HEK293 (cell line): ENCODE results near the gene STARD5.

ENCODE experiments used
- CTCF ChIA-PET: fragments of 350-600 bp; formaldehyde crosslinking; extraction: SDS; loops from one replicate; lab custom pipeline; 2021; ENCODE audit warnings: antibody characterized with exemption; lab: Yijun Ruan, JAX
- POLR2A ChIA-PET: fragments of 300-600 bp; formaldehyde crosslinking; extraction: SDS; loops from one replicate; lab custom pipeline; 2020; ENCODE audit warnings: antibody characterized with exemption, inconsistent platforms; lab: Yijun Ruan, JAX
- H3K27ac ChIP-seq: fragments of 200-500 bp; sonication (Bioruptor generic); 2 replicates; pipeline ENCODE4 v1.5.1; 2014; ENCODE audit warnings: low read depth, low read length, control low read depth, inconsistent platforms; ENCODE audit errors: extremely low read depth
- H3K36me3 ChIP-seq, 2 experiments: fragments of 200-500 bp in 1 of 2; sonication (Bioruptor generic) in 1 of 2; 1 replicate in 1 of 2; 2 replicates in 1 of 2; pipeline ENCODE4 v1.5.1; 2014 to 2017; ENCODE audit warnings: inconsistent platforms in 2 of 2, low read length in 2 of 2; ENCODE audit not compliant: control insufficient read depth in 2 of 2, insufficient read depth in 1 of 2
- H3K4me1 ChIP-seq: fragments of 200-500 bp; sonication (Bioruptor generic); 2 replicates; pipeline ENCODE4 v1.5.1; 2014; ENCODE audit warnings: mild to moderate bottlenecking, low read length, inconsistent platforms; ENCODE audit not compliant: control insufficient read depth, insufficient read depth
- H3K4me3 ChIP-seq: 2 replicates; pipeline ENCODE4 v1.5.1; 2011; ENCODE audit warnings: low read depth, mild to moderate bottlenecking, control low read depth, low read length, moderate library complexity
- H3K9me3 ChIP-seq: fragments of 200-500 bp; sonication (Bioruptor generic); 2 replicates; pipeline ENCODE4 v1.5.1; 2014; ENCODE audit warnings: low read depth, low read length, inconsistent platforms; ENCODE audit not compliant: control insufficient read depth, insufficient read depth
- KLF9 ChIP-seq: fragments of 450-650 bp; formaldehyde crosslinking; IDR thresholded peaks from 2 replicates; pipeline ENCODE4 v1.5.1; 2016; ENCODE audit warnings: missing biosample characterization, missing genetic modification characterization, low read depth
- SP7 ChIP-seq: fragments of 450-650 bp; formaldehyde crosslinking; IDR thresholded peaks from 2 replicates; pipeline ENCODE4 v1.5.1; 2016; ENCODE audit warnings: missing biosample characterization, missing genetic modification characterization
- ZFP3 ChIP-seq: fragments of 450-650 bp; formaldehyde crosslinking; IDR thresholded peaks from 2 replicates; pipeline ENCODE4 v1.5.1; 2016; ENCODE audit warnings: low read depth, missing biosample characterization, missing genetic modification characterization
- ZNF138 ChIP-seq: fragments of 450-650 bp; formaldehyde crosslinking; IDR thresholded peaks from 2 replicates; pipeline ENCODE4 v1.5.1; 2016; ENCODE audit warnings: missing biosample characterization, missing genetic modification characterization, borderline replicate concordance
- ZNF239 ChIP-seq: fragments of 450-650 bp; formaldehyde crosslinking; IDR thresholded peaks from 2 replicates; pipeline ENCODE4 v1.5.1; 2016; ENCODE audit warnings: missing biosample characterization, missing genetic modification characterization
- ZNF350 ChIP-seq: fragments of 450-650 bp; formaldehyde crosslinking; IDR thresholded peaks from 2 replicates; pipeline ENCODE4 v1.5.0; 2017; ENCODE audit warnings: missing biosample characterization, mild to moderate bottlenecking, missing genetic modification characterization
- ZNF555 ChIP-seq: fragments of 450-650 bp; formaldehyde crosslinking; conservative IDR thresholded peaks from 2 replicates; pipeline ENCODE4 v1.5.1; 2017; ENCODE audit warnings: missing biosample characterization, mild to moderate bottlenecking, missing genetic modification characterization, inconsistent platforms
- ZNF560 ChIP-seq: fragments of 450-650 bp; formaldehyde crosslinking; IDR thresholded peaks from 2 replicates; pipeline ENCODE4 v1.5.1; 2017; ENCODE audit warnings: missing biosample characterization, missing genetic modification characterization, borderline replicate concordance
- ZNF600 ChIP-seq: fragments of 450-650 bp; formaldehyde crosslinking; IDR thresholded peaks from 2 replicates; pipeline ENCODE4 v1.5.1; 2016; ENCODE audit warnings: missing biosample characterization, missing genetic modification characterization
- ZNF624 ChIP-seq: fragments of 450-650 bp; formaldehyde crosslinking; IDR thresholded peaks from 2 replicates; pipeline ENCODE4 v1.5.1; 2017; ENCODE audit warnings: missing biosample characterization, missing genetic modification characterization
- ZNF660 ChIP-seq: fragments of 450-650 bp; IDR thresholded peaks from 2 replicates; pipeline ENCODE4 v1.5.1; 2018; ENCODE audit warnings: missing biosample characterization, mild to moderate bottlenecking, missing genetic modification characterization
- ZNF785 ChIP-seq: fragments of 450-650 bp; formaldehyde crosslinking; IDR thresholded peaks from 2 replicates; pipeline ENCODE4 v1.5.1; 2016; ENCODE audit warnings: missing biosample characterization, missing genetic modification characterization
- ZNF837 ChIP-seq: fragments of 450-650 bp; formaldehyde crosslinking; IDR thresholded peaks from 2 replicates; pipeline ENCODE4 v1.5.1; 2016; ENCODE audit warnings: missing biosample characterization, missing genetic modification characterization
- TF ChIP-seq, protein P1 (sequence below): fragments of 450-650 bp; formaldehyde crosslinking; IDR thresholded peaks from 2 replicates; pipeline ENCODE4 v1.5.1; 2017; ENCODE audit warnings: missing biosample characterization, missing genetic modification characterization
- TF ChIP-seq, protein P2 (sequence below): fragments of 450-650 bp; formaldehyde crosslinking; IDR thresholded peaks from 2 replicates; pipeline ENCODE4 v1.5.1; 2017; ENCODE audit warnings: missing biosample characterization, missing genetic modification characterization
- TF ChIP-seq, protein P3 (sequence below): fragments of 450-650 bp; formaldehyde crosslinking; IDR thresholded peaks from 2 replicates; pipeline ENCODE4 v1.5.1; 2016; ENCODE audit warnings: missing biosample characterization, missing genetic modification characterization
- TF ChIP-seq, protein P4 (sequence below): fragments of 450-650 bp; formaldehyde crosslinking; IDR thresholded peaks from 2 replicates; pipeline ENCODE4 v1.5.1; 2016; ENCODE audit warnings: missing biosample characterization, missing genetic modification characterization, borderline replicate concordance
- TF ChIP-seq, protein P5 (sequence below): sonication (generic); formaldehyde crosslinking; IDR thresholded peaks from 2 replicates; pipeline ENCODE4 v1.8.1; 2022; ENCODE audit warnings: mild to moderate bottlenecking, moderate library complexity, missing genetic modification reagents

STARD5 gene

DNA sequence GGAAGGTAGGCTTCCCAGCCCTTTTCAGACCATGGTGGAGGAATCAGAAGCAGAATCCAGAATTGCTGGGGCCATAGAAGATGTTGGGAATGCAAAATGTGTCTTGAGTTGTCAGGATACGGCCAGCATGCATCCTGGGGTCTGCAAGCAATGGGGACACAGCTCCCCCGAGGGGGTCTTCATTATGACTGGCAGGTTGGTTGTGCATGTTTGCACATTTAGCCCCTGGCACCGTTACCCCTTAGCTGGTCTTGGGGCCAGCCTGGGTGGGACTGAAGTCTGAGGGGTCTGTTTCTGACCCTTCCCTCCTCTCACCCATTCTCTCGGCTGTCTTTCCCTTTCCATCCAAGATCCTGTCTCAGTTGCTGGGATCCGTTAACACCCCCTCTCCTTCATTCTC lies 50.7 kb downstream of the STARD5 start:
- CTCF ChIA-PET = interaction anchor here (1.3 to 7.3 kb wide), 3 partner anchors 128 to 167 kb away, joined by 4 to 199 read pairs (median 11); no protein-coding TSS in a partner anchor
- Histone ChIP-seq H3K4me3 (no peak overlapping the region), H3K9me3 (no peaks in the 10 kb centered on the region; the same call in 1 of the 2 replicates), H3K27ac (no peak overlapping the region), H3K36me3 (no peaks in the 10 kb centered on the region), H3K4me1 (no peaks in the 10 kb centered on the region)
- TF ChIP-seq ZNF350 (tag by site-specific recombination) = no peak
- TF ChIP-seq, protein P1, sequence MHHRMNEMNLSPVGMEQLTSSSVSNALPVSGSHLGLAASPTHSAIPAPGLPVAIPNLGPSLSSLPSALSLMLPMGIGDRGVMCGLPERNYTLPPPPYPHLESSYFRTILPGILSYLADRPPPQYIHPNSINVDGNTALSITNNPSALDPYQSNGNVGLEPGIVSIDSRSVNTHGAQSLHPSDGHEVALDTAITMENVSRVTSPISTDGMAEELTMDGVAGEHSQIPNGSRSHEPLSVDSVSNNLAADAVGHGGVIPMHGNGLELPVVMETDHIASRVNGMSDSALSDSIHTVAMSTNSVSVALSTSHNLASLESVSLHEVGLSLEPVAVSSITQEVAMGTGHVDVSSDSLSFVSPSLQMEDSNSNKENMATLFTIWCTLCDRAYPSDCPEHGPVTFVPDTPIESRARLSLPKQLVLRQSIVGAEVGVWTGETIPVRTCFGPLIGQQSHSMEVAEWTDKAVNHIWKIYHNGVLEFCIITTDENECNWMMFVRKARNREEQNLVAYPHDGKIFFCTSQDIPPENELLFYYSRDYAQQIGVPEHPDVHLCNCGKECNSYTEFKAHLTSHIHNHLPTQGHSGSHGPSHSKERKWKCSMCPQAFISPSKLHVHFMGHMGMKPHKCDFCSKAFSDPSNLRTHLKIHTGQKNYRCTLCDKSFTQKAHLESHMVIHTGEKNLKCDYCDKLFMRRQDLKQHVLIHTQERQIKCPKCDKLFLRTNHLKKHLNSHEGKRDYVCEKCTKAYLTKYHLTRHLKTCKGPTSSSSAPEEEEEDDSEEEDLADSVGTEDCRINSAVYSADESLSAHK (tag by site-specific recombination) = no peak
- TF ChIP-seq ZNF660 (tag by site-specific recombination) = no peak
- TF ChIP-seq ZNF785 (tag by site-specific recombination) = no peak
- no peak for TF ChIP-seq SP7 (tag by site-specific recombination)
- POLR2A ChIA-PET = no interaction called here

DNA sequence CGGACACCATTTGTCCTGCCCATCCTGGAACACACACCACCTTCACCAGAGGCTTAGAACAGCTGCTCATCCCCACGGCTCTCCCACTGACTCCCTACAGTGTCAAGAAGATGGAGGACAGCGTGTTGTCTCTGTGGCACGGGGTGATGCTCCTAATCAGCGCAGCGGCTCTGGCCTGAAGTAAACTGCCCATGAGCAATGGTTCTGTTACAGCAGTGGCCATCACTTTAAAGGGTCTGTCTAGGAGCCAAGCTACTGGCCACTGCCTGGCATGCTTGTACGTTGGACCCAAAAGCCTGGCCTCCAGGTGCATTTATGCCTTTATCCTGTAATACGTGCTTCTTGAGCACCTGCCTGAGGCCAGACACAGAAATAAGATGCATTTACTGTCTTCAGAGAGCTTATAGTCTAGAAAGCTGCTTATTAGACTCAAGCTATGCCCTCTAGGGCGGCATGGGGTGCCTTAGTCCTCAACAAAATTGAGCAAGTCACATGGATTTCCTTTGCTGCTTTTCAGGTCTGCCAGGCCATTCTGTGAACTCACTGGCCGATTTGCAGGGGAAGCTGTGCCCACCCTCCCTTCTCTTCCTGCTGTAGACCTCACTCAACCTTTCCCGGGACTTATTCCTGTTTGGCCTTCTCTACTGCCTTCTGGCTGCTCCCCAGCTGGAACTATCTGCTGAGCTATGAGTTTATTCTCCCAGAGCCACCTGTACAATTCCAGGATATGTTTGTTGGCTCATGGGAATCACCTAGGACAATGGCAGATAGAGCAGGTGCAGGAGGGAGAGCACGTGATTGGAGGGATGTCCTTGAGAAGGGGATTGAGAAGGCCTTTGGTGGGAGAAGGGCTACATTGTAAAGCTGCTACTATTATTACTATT lies 51.9 kb downstream of the STARD5 start:
- ChIA-PET POLR2A (interaction anchor here (0.6 kb wide), 1 partner anchor 272 kb away, joined by 3 read pairs; the partner anchor contains the start of gene TLNRD1), CTCF (interaction anchor here (0.7 to 7.3 kb wide), 10 partner anchors 9 to 342 kb away, joined by 3 to 199 read pairs (median 3); no protein-coding TSS in a partner anchor)
- Histone ChIP-seq H3K36me3 (no peaks in the 10 kb centered on the region), H3K9me3 (no peaks in the 10 kb centered on the region; the same call in 1 of the 2 replicates), H3K4me1 (no peaks in the 10 kb centered on the region), H3K27ac (no peak overlapping the region), H3K4me3 (no peak overlapping the region)
- TF ChIP-seq ZFP3 (no peak), ZNF138 (tag by site-specific recombination) (no peak), ZNF624 (tag by site-specific recombination) (no peak), ZNF560 (tag by site-specific recombination) (no peak), KLF9 (tag by site-specific recombination) (no peak), ZNF239 (tag by site-specific recombination) (no peak), ZNF837 (tag by site-specific recombination) (no peak), ZNF555 (tag by site-specific recombination) (no peak), ZNF660 (tag by site-specific recombination) (no peak), ZNF785 (tag by site-specific recombination) (no peak), ZNF600 (tag by site-specific recombination) (no peak)
- TF ChIP-seq, protein P2, sequence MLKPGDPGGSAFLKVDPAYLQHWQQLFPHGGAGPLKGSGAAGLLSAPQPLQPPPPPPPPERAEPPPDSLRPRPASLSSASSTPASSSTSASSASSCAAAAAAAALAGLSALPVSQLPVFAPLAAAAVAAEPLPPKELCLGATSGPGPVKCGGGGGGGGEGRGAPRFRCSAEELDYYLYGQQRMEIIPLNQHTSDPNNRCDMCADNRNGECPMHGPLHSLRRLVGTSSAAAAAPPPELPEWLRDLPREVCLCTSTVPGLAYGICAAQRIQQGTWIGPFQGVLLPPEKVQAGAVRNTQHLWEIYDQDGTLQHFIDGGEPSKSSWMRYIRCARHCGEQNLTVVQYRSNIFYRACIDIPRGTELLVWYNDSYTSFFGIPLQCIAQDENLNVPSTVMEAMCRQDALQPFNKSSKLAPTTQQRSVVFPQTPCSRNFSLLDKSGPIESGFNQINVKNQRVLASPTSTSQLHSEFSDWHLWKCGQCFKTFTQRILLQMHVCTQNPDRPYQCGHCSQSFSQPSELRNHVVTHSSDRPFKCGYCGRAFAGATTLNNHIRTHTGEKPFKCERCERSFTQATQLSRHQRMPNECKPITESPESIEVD (tag by site-specific recombination) = no peak
- TF ChIP-seq, protein P3, sequence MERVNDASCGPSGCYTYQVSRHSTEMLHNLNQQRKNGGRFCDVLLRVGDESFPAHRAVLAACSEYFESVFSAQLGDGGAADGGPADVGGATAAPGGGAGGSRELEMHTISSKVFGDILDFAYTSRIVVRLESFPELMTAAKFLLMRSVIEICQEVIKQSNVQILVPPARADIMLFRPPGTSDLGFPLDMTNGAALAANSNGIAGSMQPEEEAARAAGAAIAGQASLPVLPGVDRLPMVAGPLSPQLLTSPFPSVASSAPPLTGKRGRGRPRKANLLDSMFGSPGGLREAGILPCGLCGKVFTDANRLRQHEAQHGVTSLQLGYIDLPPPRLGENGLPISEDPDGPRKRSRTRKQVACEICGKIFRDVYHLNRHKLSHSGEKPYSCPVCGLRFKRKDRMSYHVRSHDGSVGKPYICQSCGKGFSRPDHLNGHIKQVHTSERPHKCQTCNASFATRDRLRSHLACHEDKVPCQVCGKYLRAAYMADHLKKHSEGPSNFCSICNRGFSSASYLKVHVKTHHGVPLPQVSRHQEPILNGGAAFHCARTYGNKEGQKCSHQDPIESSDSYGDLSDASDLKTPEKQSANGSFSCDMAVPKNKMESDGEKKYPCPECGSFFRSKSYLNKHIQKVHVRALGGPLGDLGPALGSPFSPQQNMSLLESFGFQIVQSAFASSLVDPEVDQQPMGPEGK (tag by site-specific recombination) = no peak
- TF ChIP-seq, protein P4, sequence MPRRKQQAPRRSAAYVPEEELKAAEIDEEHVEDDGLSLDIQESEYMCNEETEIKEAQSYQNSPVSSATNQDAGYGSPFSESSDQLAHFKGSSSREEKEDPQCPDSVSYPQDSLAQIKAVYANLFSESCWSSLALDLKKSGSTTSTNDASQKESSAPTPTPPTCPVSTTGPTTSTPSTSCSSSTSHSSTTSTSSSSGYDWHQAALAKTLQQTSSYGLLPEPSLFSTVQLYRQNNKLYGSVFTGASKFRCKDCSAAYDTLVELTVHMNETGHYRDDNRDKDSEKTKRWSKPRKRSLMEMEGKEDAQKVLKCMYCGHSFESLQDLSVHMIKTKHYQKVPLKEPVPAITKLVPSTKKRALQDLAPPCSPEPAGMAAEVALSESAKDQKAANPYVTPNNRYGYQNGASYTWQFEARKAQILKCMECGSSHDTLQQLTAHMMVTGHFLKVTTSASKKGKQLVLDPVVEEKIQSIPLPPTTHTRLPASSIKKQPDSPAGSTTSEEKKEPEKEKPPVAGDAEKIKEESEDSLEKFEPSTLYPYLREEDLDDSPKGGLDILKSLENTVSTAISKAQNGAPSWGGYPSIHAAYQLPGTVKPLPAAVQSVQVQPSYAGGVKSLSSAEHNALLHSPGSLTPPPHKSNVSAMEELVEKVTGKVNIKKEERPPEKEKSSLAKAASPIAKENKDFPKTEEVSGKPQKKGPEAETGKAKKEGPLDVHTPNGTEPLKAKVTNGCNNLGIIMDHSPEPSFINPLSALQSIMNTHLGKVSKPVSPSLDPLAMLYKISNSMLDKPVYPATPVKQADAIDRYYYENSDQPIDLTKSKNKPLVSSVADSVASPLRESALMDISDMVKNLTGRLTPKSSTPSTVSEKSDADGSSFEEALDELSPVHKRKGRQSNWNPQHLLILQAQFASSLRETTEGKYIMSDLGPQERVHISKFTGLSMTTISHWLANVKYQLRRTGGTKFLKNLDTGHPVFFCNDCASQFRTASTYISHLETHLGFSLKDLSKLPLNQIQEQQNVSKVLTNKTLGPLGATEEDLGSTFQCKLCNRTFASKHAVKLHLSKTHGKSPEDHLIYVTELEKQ = no peak
- TF ChIP-seq, protein P5, sequence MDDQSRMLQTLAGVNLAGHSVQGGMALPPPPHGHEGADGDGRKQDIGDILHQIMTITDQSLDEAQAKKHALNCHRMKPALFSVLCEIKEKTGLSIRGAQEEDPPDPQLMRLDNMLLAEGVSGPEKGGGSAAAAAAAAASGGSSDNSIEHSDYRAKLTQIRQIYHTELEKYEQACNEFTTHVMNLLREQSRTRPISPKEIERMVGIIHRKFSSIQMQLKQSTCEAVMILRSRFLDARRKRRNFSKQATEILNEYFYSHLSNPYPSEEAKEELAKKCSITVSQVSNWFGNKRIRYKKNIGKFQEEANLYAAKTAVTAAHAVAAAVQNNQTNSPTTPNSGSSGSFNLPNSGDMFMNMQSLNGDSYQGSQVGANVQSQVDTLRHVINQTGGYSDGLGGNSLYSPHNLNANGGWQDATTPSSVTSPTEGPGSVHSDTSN (CRISPR knock-in tag) = no peak
